Activated T-helper 17 cell treated with anti-CD3 and anti-CD28 coated beads, Interleukin-2, amount 50 U/mL, for 72 hours (primary cell): ENCODE measurements around the gene EPHA8. TPM values are rescaled to one million over a fixed set of nuclear protein-coding genes. Genes with fewer than 3 reads are reported as not detected.

Source experiments
- ATAC-seq: fragments of 150-1000 bp; cut with Tn5 transposase; replicated peaks from 2 replicates; pipeline ENCODE4 v1.10.0; 2021; ENCODE audit warnings: mild to moderate bottlenecking, moderate library complexity
- H3K27ac Mint-ChIP-seq: one replicate; pipeline ENCODE4 v1.8.0; 2022; ENCODE audit warnings: mixed read lengths
- H3K27me3 Mint-ChIP-seq: one replicate; pipeline ENCODE4 v1.8.0; 2022; ENCODE audit warnings: mixed read lengths
- H3K36me3 Mint-ChIP-seq: one replicate; pipeline ENCODE4 v1.8.0; 2022; ENCODE audit warnings: low read depth, mild to moderate bottlenecking, mixed read lengths
- H3K4me1 Mint-ChIP-seq: one replicate; pipeline ENCODE4 v1.8.0; 2022; ENCODE audit warnings: mixed read lengths
- H3K4me3 Mint-ChIP-seq: one replicate; pipeline ENCODE4 v1.8.0; 2022; ENCODE audit warnings: mild to moderate bottlenecking, mixed read lengths
- H3K9me3 Mint-ChIP-seq: one replicate; pipeline ENCODE4 v1.8.0; 2022; ENCODE audit warnings: mixed read lengths
- total RNA-seq, 2 donors: library from RNA; stranded (reverse); gene quantifications; one replicate each; pipeline ENCODE4 v1.2.3, GENCODE V29; 2022

EPHA8 gene
- total RNA-seq, 2 donors from 2014 or later: not detected

GRCh38 chr1:22641247-22641646 lies 78.0 kb downstream of the EPHA8 start:
- H3K27ac Mint-ChIP-seq: no peak overlapping the region
- H3K4me1 Mint-ChIP-seq: no peaks in the 10 kb centered on the region
- ATAC-seq: no peak
- no peaks in the 10 kb centered on the region for H3K9me3 Mint-ChIP-seq
- no peak overlapping the region for H3K4me3 Mint-ChIP-seq
- H3K36me3 Mint-ChIP-seq: no peaks in the 10 kb centered on the region
- peaks cover 20% of the 10 kb centered on the region for H3K27me3 Mint-ChIP-seq

- H3K4me1 Mint-ChIP-seq: no peaks in the 10 kb centered on the region
- ATAC-seq: peak; percentile 85
- no peaks in the 10 kb centered on the region for H3K36me3 Mint-ChIP-seq
- no peaks in the 10 kb centered on the region for H3K9me3 Mint-ChIP-seq
- no peak overlapping the region for H3K27ac Mint-ChIP-seq
- no peak overlapping the region for H3K4me3 Mint-ChIP-seq
- H3K27me3 Mint-ChIP-seq: peaks cover 15% of the 10 kb centered on the region
Measured at GRCh38 chr1:22641906-22642636, 78.8 kb downstream of the EPHA8 start.

- Mint-ChIP-seq H3K4me1 (no peaks in the 10 kb centered on the region), H3K9me3 (no peaks in the 10 kb centered on the region), H3K27me3 (peaks cover 17% of the 10 kb centered on the region), H3K36me3 (no peaks in the 10 kb centered on the region), H3K27ac (no peak within 1 kb of the TSS), H3K4me3 (no peak within 1 kb of the TSS)
- no peak for ATAC-seq
Measured at GRCh38 chr1:22643381-22643780, 80.1 kb downstream of the EPHA8 start, which contains the start of gene C1QC. TSS of gene C1QC (plus strand) at chr1:22643633. CDS start at chr1:22644024, 391 bp downstream.

GRCh38 chr1:22643928-22644327 lies 80.6 kb downstream of the EPHA8 start:
- no peak for ATAC-seq
- Mint-ChIP-seq H3K4me3 (no peak overlapping the region), H3K36me3 (no peaks in the 10 kb centered on the region), H3K27me3 (peaks cover 17% of the 10 kb centered on the region), H3K4me1 (no peaks in the 10 kb centered on the region), H3K9me3 (no peaks in the 10 kb centered on the region), H3K27ac (no peak overlapping the region)

- no peak for ATAC-seq
- Mint-ChIP-seq H3K4me1 (no peaks in the 10 kb centered on the region), H3K27ac (no peak overlapping the region), H3K27me3 (peaks cover 25% of the 10 kb centered on the region), H3K9me3 (no peaks in the 10 kb centered on the region), H3K36me3 (no peaks in the 10 kb centered on the region), H3K4me3 (no peak overlapping the region)
Measured at GRCh38 chr1:22645931-22646330, 82.6 kb downstream of the EPHA8 start.

- Mint-ChIP-seq H3K27ac (no peak overlapping the region), H3K4me1 (no peaks in the 10 kb centered on the region), H3K4me3 (no peak overlapping the region), H3K36me3 (no peaks in the 10 kb centered on the region), H3K27me3 (peaks cover 21% of the 10 kb centered on the region), H3K9me3 (no peaks in the 10 kb centered on the region)
- no peak for ATAC-seq
Measured at GRCh38 chr1:22646384-22646783, 83.1 kb downstream of the EPHA8 start.

GRCh38 chr1:22650089-22650693 lies 86.9 kb downstream of the EPHA8 start:
- Mint-ChIP-seq H3K4me3 (no peak overlapping the region), H3K4me1 (no peaks in the 10 kb centered on the region), H3K9me3 (no peaks in the 10 kb centered on the region), H3K27ac (no peak overlapping the region), H3K36me3 (no peaks in the 10 kb centered on the region), H3K27me3 (peaks cover 29% of the 10 kb centered on the region)
- ATAC-seq: no peak

- no peak for ATAC-seq
Measured at GRCh38 chr1:22651941-22652856, 88.9 kb downstream of the EPHA8 start.

GRCh38 chr1:22652881-22653316 lies 89.6 kb downstream of the EPHA8 start, which contains the start of gene C1QB:
TSS of gene C1QB (plus strand) at chr1:22653236. CDS start at chr1:22659463, 6,227 bp downstream.
- H3K4me3 Mint-ChIP-seq: no peak within 1 kb of the TSS
- no peaks in the 10 kb centered on the region for H3K9me3 Mint-ChIP-seq
- H3K4me1 Mint-ChIP-seq: no peaks in the 10 kb centered on the region
- H3K27ac Mint-ChIP-seq: no peak within 1 kb of the TSS
- ATAC-seq: no peak
- no peaks in the 10 kb centered on the region for H3K36me3 Mint-ChIP-seq
- peaks cover 33% of the 10 kb centered on the region for H3K27me3 Mint-ChIP-seq

More at GRCh38 chr1:22651941-22652856, 88.9 kb downstream of the EPHA8 start:
- Mint-ChIP-seq H3K27me3 (peaks cover 31% of the 10 kb centered on the region), H3K4me3 (no peak overlapping the region), H3K9me3 (no peaks in the 10 kb centered on the region), H3K4me1 (no peaks in the 10 kb centered on the region), H3K36me3 (no peaks in the 10 kb centered on the region), H3K27ac (no peak overlapping the region)

Other genes starting within 250 kb of the EPHA8 start
- 10 to 100 TPM; 20.4 to 21.4 TPM for gene ZBTB40, start 111.6 kb upstream of the EPHA8 start, total RNA-seq
- not detected for gene C1QA, start 73.1 kb downstream of the EPHA8 start, total RNA-seq
- gene C1QC, start 80.1 kb downstream of the EPHA8 start, total RNA-seq: not detected
- gene C1QB, start 89.7 kb downstream of the EPHA8 start, total RNA-seq: not detected
- gene EPHB2, start 147.3 kb downstream of the EPHA8 start, total RNA-seq: under 1 TPM in 1 of 2 donors, not detected in 1; 0.04 TPM